Right lobe of liver (tissue), 4 donors: ENCODE data around the gene CLPTM1L.

Experiments
- CTCF ChIP-seq, 4 donors: fragments of 200-600 bp in 3 of 4; fragments of 450-650 bp in 1 of 4; IDR thresholded peaks; one replicate each; pipeline versions ENCODE4 v1.5.1 to v1.8.0; 2016 to 2022; ENCODE audit warnings: antibody characterized with exemption in 4 of 4, mild to moderate bottlenecking in 2 of 4
- POLR2A ChIP-seq: fragments of 450-650 bp; IDR thresholded peaks from one replicate; pipeline ENCODE4 v1.6.1; 2017; ENCODE audit warnings: antibody characterized with exemption, mild to moderate bottlenecking
- donor health status: DM: no; HTN: no; CAD: no.
- donor health status: DM: no; HTN: no; CAD: no.
- donor health status: DM: no; HTN: yes; CAD: no.

GRCh38 chr5:1270426-1270825, 74.5 kb downstream of the CLPTM1L start:
- TF ChIP-seq POLR2A (no peak), CTCF (IDR thresholded peaks at IDR 0.05) (no peak)
